Measurements from ENCODE around the gene ARID5B. TPM values are rescaled to one million over a fixed set of nuclear protein-coding genes. Genes with fewer than 3 reads are reported as not detected.

ARID5B gene
- total and polyA plus RNA-seq, 2 of the 4 experiments (the other 2 are of a cell fraction), result 41.0 to 125 TPM

- H3K4me3 ChIP-seq (ENCODE audit: insufficient read depth, low read depth, low read length), result no peak overlapping the region
- dilution Hi-C loops (cut with HindIII; ENCODE audit: low sequenced_read_pairs, unreplicated experiment), result no loop called here
- intact Hi-C loops (cut with micrococcal nuclease), result no loop called here
- no peak overlapping the region for H2BK15ac ChIP-seq (ENCODE audit: low read depth, low read length)
- no peak overlapping the region for H4K5ac ChIP-seq (ENCODE audit: low read depth, low read length)
- H3K9me3 ChIP-seq (ENCODE audit: control insufficient read depth, insufficient read depth, low read length), result no peaks in the 10 kb centered on the region
- H3K4me1 ChIP-seq (ENCODE audit: control insufficient read depth, insufficient read depth, low read length), result peaks cover 11% of the 10 kb centered on the region
- no peaks in the 10 kb centered on the region for H3K27me3 ChIP-seq (ENCODE audit: control insufficient read depth, insufficient read depth, low read length)
- no peak overlapping the region for H3K18ac ChIP-seq (ENCODE audit: low read depth, low read length)
- ChIA-PET POLR2A (ENCODE audit: unreplicated experiment) (no interaction called here), CTCF (no interaction called here)
- H2AK5ac ChIP-seq (ENCODE audit: low read depth, low read length), result no peak overlapping the region
- peaks cover 58 to 87% of the 10 kb centered on the region in 2 experiments for H3K79me1 ChIP-seq (ENCODE audit: low read depth in 1 of 2, low read length in 2 of 2)
- no peak overlapping the region for H2AK9ac ChIP-seq (replicated peaks; ENCODE audit: low read depth, low read length, poor library complexity)
- in situ Hi-C loops (cut with MboI; ENCODE audit: low sequenced_read_pairs), result no loop called here
- no peak overlapping the region for H2BK5ac ChIP-seq (ENCODE audit: low read depth, low read length, poor library complexity, severe bottlenecking)
- no TSS peak for BruUV-seq (replicated peaks)
- no peak overlapping the region for H3K23ac ChIP-seq (ENCODE audit: low read depth, low read length)
- ATAC-seq (ENCODE audit: low read depth), result no peak
- H3K36me3 ChIP-seq (ENCODE audit: control insufficient read depth, insufficient read depth, low read length), result peaks cover 15% of the 10 kb centered on the region
- H3K56ac ChIP-seq (ENCODE audit: extremely low read depth, insufficient read depth, low read length), result no peak overlapping the region
- WGBS, 2 experiments (ENCODE audit: extremely low coverage in 2 of 2, insufficient read length in 1 of 2), result no CpG with 5 or more reads among the region's 2 CpGs
- H4K8ac ChIP-seq (ENCODE audit: low read depth in 2 of 2, low read length in 2 of 2), result no peak overlapping the region
- no peak overlapping the region for H4K91ac ChIP-seq (ENCODE audit: insufficient read depth, low read depth, low read length)
- peaks cover 15% of the 10 kb centered on the region for H3K9me1 ChIP-seq (ENCODE audit: insufficient read depth, low read length)
- no peak overlapping the region for H3K4me2 ChIP-seq (ENCODE audit: low read depth, low read length)
- H3K14ac ChIP-seq (replicated peaks; ENCODE audit: low read depth, low read length), result no peak overlapping the region
- H3K9ac ChIP-seq (ENCODE audit: low read depth, low read length), result no peak overlapping the region
- H3K27ac ChIP-seq (ENCODE audit: insufficient read depth, low read length), result no peak overlapping the region
- H2BK20ac ChIP-seq (ENCODE audit: low read depth, low read length), result no peak overlapping the region
- peaks cover 30% of the 10 kb centered on the region; the same call in 1 of the 2 replicates for H4K20me1 ChIP-seq (ENCODE audit: insufficient read depth, low read length)
- H2AFZ ChIP-seq (replicated peaks; ENCODE audit: low read length, poor library complexity), result no peak overlapping the region
- no peak for DNase-seq
- TF ChIP-seq CTCF (conservative IDR thresholded peaks at IDR 0.05; ENCODE audit: low read depth, low read length), result no peak
- no peak for TF ChIP-seq ELK1 (IDR thresholded peaks at IDR 0.05; ENCODE audit: borderline replicate concordance, low read depth, low read length)
- TF ChIP-seq RFX5 (IDR thresholded peaks at IDR 0.05; ENCODE audit: low read depth, low read length), result no peak
- TF ChIP-seq POLR2A (IDR thresholded peaks at IDR 0.05; ENCODE audit: low read depth, low read length), result no peak
- no peak for TF ChIP-seq RCOR1 (IDR thresholded peaks at IDR 0.05; ENCODE audit: insufficient replicate concordance, low read length)
- TF ChIP-seq MXI1 (IDR thresholded peaks at IDR 0.05; ENCODE audit: borderline replicate concordance, low read depth, low read length), result no peak
- no peak for TF ChIP-seq RAD21 (IDR thresholded peaks at IDR 0.05; ENCODE audit: low read length)
- no peak for TF ChIP-seq CEBPB (IDR thresholded peaks at IDR 0.05; ENCODE audit: low read depth, low read length)
- no peak for TF ChIP-seq BHLHE40 (IDR thresholded peaks at IDR 0.05; ENCODE audit: low read depth, low read length)
- no peak for TF ChIP-seq CHD1 (IDR thresholded peaks at IDR 0.05; ENCODE audit: low read depth, low read length)
- TF ChIP-seq SMC3 (IDR thresholded peaks at IDR 0.05; ENCODE audit: low read depth, low read length), result no peak
- no peak for TF ChIP-seq FOS (IDR thresholded peaks at IDR 0.05; ENCODE audit: low read depth, low read length)
- H3K4ac ChIP-seq (ENCODE audit: low read depth, low read length), result no peak overlapping the region
- H2BK120ac ChIP-seq (ENCODE audit: low read depth, low read length), result no peak overlapping the region
These were observed 105.6 kb downstream of the ARID5B start for GRCh38 chr10:62007145-62007544.
